Globus pallidus (tissue), 1 donor: ENCODE results near the gene POM121.
"Not testable (repeated sequence)": the region's sequence is repeated elsewhere in the genome, so short reads cannot be mapped to it uniquely, and the experiment has no call there.

Experiments
- DNase-seq: peaks from one replicate; pipeline ENCODE4 v3.0.0-alpha.2; 2015; ENCODE audit warnings: low spot score

Gene POM121

GRCh38 chr7:72949686-72950085 is 24.8 kb downstream of the POM121 start:
- not testable (repeated sequence) for DNase-seq

GRCh38 chr7:72950432-72950831 is 25.5 kb downstream of the POM121 start:
- not testable (repeated sequence) for DNase-seq

- not testable (repeated sequence) for DNase-seq
Observed at GRCh38 chr7:72953901-72954562, 29.1 kb downstream of the POM121 start.

- DNase-seq, result not testable (repeated sequence)
Observed at GRCh38 chr7:72954563-72955198, 29.8 kb downstream of the POM121 start.

- not testable (repeated sequence) for DNase-seq
Observed at GRCh38 chr7:72960029-72960428, 35.1 kb downstream of the POM121 start.

- DNase-seq, result not testable (repeated sequence)
Observed at GRCh38 chr7:72960626-72961345, 35.9 kb downstream of the POM121 start.

- not testable (repeated sequence) for DNase-seq
Observed at GRCh38 chr7:72961346-72961650, 36.4 kb downstream of the POM121 start.

- not testable (repeated sequence) for DNase-seq
Observed at GRCh38 chr7:72963056-72963455, 38.2 kb downstream of the POM121 start.

- DNase-seq, result not testable (repeated sequence)
Observed at GRCh38 chr7:72965186-72965975, 40.5 kb downstream of the POM121 start.

- not testable (repeated sequence) for DNase-seq
Observed at GRCh38 chr7:72966892-72967291, 42.0 kb downstream of the POM121 start.

- DNase-seq, result not testable (repeated sequence)
Observed at GRCh38 chr7:72968980-72969516, 44.2 kb downstream of the POM121 start, which contains the start of gene TRIM74. Gene TRIM74, minus strand, starts transcription at chr7:72969466. Its CDS starts 3,309 bp downstream, at chr7:72966157.

GRCh38 chr7:72969688-72970087 is 44.8 kb downstream of the POM121 start:
- DNase-seq, result not testable (repeated sequence)

GRCh38 chr7:72971505-72971904 is 46.6 kb downstream of the POM121 start:
- not testable (repeated sequence) for DNase-seq

GRCh38 chr7:72974781-72975180 is 49.9 kb downstream of the POM121 start:
- not testable (repeated sequence) for DNase-seq

- not testable (repeated sequence) for DNase-seq
Observed at GRCh38 chr7:72975656-72976286, 50.9 kb downstream of the POM121 start.

GRCh38 chr7:72976434-72976833 is 51.5 kb downstream of the POM121 start:
- DNase-seq, result not testable (repeated sequence)

- DNase-seq, result not testable (repeated sequence)
Observed at GRCh38 chr7:72980382-72980781, 55.5 kb downstream of the POM121 start.

- DNase-seq, result not testable (repeated sequence)
Observed at GRCh38 chr7:72982084-72982483, 57.2 kb downstream of the POM121 start.

- not testable (repeated sequence) for DNase-seq
Observed at GRCh38 chr7:72990146-72990913, 65.4 kb downstream of the POM121 start.

GRCh38 chr7:72995484-72995883 is 70.6 kb downstream of the POM121 start:
- not testable (repeated sequence) for DNase-seq
